IMR-90 (cell line): ENCODE results near the gene MYO9B.

Experiments
- CEBPB ChIP-seq: IDR thresholded peaks from 2 replicates; pipeline ENCODE4 v1.6.1; 2012; ENCODE audit warnings: low read depth, low read length, improper control_type of control experiment
- MAFK ChIP-seq: IDR thresholded peaks from 2 replicates; pipeline ENCODE4 v1.6.1; 2012; ENCODE audit warnings: low read depth, low read length, improper control_type of control experiment
- MAZ ChIP-seq: IDR thresholded peaks from 2 replicates; pipeline ENCODE4 v1.6.1; 2012; ENCODE audit warnings: low read depth, mild to moderate bottlenecking, low read length, improper control_type of control experiment, moderate library complexity, borderline replicate concordance
- MXI1 ChIP-seq: IDR thresholded peaks from 2 replicates; pipeline ENCODE4 v1.6.1; 2012; ENCODE audit warnings: low read depth, mild to moderate bottlenecking, low read length, moderate library complexity, borderline replicate concordance
- POLR2A ChIP-seq: IDR thresholded peaks from 2 replicates; pipeline ENCODE4 v1.6.1; 2012; ENCODE audit warnings: mild to moderate bottlenecking, low read depth, low read length
- RCOR1 ChIP-seq: IDR thresholded peaks from 2 replicates; pipeline ENCODE4 v1.6.1; 2012; ENCODE audit warnings: mild to moderate bottlenecking, low read length, improper control_type of control experiment; ENCODE audit not compliant: insufficient replicate concordance
- RFX5 ChIP-seq: IDR thresholded peaks from 2 replicates; pipeline ENCODE4 v1.8.0; 2012; ENCODE audit warnings: low read depth, mild to moderate bottlenecking, low read length, moderate library complexity
- TF ChIP-seq, protein P1 (sequence below): conservative IDR thresholded peaks from 2 replicates; pipeline ENCODE4 v1.5.1; 2012; ENCODE audit warnings: mild to moderate bottlenecking, low read depth, low read length, improper control_type of control experiment

DNA sequence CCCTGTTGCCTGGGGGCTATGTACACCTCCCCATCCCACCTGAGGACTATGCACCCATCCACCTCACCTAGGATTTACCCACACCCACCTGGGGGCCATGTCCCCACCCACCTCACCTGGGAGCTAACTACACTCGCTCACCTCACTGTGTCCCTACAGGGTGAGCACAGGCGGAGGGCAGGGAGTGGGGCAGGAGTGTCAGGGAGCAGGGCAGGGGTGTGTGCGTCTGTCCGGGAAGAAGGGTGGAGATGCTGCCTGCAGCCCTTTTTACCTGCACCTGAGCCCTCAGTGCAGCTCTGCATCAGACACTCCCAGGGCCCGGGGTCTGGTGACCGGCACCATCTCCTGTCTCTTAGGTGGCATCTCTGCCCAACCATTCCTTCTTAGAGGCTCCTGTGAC, 38.4 kb upstream of the MYO9B start:
- TF ChIP-seq, protein P1, sequence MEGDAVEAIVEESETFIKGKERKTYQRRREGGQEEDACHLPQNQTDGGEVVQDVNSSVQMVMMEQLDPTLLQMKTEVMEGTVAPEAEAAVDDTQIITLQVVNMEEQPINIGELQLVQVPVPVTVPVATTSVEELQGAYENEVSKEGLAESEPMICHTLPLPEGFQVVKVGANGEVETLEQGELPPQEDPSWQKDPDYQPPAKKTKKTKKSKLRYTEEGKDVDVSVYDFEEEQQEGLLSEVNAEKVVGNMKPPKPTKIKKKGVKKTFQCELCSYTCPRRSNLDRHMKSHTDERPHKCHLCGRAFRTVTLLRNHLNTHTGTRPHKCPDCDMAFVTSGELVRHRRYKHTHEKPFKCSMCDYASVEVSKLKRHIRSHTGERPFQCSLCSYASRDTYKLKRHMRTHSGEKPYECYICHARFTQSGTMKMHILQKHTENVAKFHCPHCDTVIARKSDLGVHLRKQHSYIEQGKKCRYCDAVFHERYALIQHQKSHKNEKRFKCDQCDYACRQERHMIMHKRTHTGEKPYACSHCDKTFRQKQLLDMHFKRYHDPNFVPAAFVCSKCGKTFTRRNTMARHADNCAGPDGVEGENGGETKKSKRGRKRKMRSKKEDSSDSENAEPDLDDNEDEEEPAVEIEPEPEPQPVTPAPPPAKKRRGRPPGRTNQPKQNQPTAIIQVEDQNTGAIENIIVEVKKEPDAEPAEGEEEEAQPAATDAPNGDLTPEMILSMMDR, result no peak
- no peak for TF ChIP-seq CEBPB
- no peak for TF ChIP-seq MAFK
- no peak for TF ChIP-seq RCOR1
- no peak for TF ChIP-seq POLR2A
- no peak for TF ChIP-seq MAZ
- TF ChIP-seq RFX5, result no peak
- TF ChIP-seq MXI1, result no peak
